Measurements from ENCODE around the gene CCIN.

Gene CCIN

DNA sequence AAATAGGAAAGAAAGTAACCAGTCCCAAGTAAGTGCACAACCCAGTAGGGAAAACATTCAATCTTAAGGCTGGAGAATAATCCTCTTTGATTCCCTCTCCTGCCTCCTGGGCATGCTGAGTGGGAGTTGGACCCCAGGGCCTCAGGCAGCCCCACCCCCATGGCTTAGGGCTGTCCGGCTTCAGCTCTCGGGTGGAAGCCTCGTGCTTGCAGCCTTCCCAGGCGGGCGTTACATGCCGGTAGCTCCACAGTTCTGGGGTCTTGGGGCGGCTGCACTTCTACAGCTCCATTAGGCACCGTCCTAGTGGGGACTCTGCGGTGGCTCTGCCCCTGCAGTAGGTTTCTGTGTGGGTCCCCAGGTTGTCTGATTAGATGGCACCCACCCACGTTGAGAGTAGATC lies 22.5 kb upstream of the CCIN start:
- no peak overlapping the region for H3K9ac ChIP-seq (ENCODE audit: insufficient read length, low read depth)
- H3K9me3 ChIP-seq (ENCODE audit: insufficient read depth, low read length), result peaks cover 5% of the 10 kb centered on the region; the same call in 1 of the 2 replicates
- no peak for TF ChIP-seq SUZ12 (IDR thresholded peaks at IDR 0.05; ENCODE audit: extremely low read depth, insufficient read depth, insufficient read length)
- no peak for TF ChIP-seq ZNF274 (IDR thresholded peaks at IDR 0.05; ENCODE audit: low read depth, low read length)
- TF ChIP-seq YY1 (IDR thresholded peaks at IDR 0.05; ENCODE audit: insufficient read depth, insufficient read length), result no peak
- H3K27me3 ChIP-seq (ENCODE audit: insufficient read depth, insufficient read length), result no peaks in the 10 kb centered on the region
- DNase-seq (ENCODE audit: low read depth, low spot score), result no peak
- peaks cover 96% of the 10 kb centered on the region for H3K36me3 ChIP-seq (ENCODE audit: insufficient read depth, insufficient read length, low read length)
- H3K4me3 ChIP-seq (ENCODE audit: insufficient read length, low read depth), result no peak overlapping the region
- H3K4me1 ChIP-seq (ENCODE audit: insufficient read depth, insufficient read length), result peaks cover 14% of the 10 kb centered on the region

GRCh38 chr9:36147441-36148175 lies 21.6 kb upstream of the CCIN start:
- peaks cover 9% of the 10 kb centered on the region for H3K4me1 ChIP-seq (ENCODE audit: insufficient read depth, insufficient read length)
- TF ChIP-seq ZNF274 (IDR thresholded peaks at IDR 0.05; ENCODE audit: low read depth, low read length) (no peak), YY1 (IDR thresholded peaks at IDR 0.05; ENCODE audit: insufficient read depth, insufficient read length) (no peak), SUZ12 (IDR thresholded peaks at IDR 0.05; ENCODE audit: extremely low read depth, insufficient read depth, insufficient read length) (no peak)
- no peak overlapping the region for H3K9ac ChIP-seq (ENCODE audit: insufficient read length, low read depth)
- no peak overlapping the region for H3K4me3 ChIP-seq (ENCODE audit: insufficient read length, low read depth)
- no peak for DNase-seq (ENCODE audit: low read depth, low spot score)
- peaks cover 93% of the 10 kb centered on the region for H3K36me3 ChIP-seq (ENCODE audit: insufficient read depth, insufficient read length, low read length)
- peaks cover 5% of the 10 kb centered on the region; the same call in 1 of the 2 replicates for H3K9me3 ChIP-seq (ENCODE audit: insufficient read depth, low read length)
- no peaks in the 10 kb centered on the region for H3K27me3 ChIP-seq (ENCODE audit: insufficient read depth, insufficient read length)

- DNase-seq (ENCODE audit: low read depth, low spot score), result no peak
These were observed 20.7 kb upstream of the CCIN start for GRCh38 chr9:36148311-36149051.

DNA sequence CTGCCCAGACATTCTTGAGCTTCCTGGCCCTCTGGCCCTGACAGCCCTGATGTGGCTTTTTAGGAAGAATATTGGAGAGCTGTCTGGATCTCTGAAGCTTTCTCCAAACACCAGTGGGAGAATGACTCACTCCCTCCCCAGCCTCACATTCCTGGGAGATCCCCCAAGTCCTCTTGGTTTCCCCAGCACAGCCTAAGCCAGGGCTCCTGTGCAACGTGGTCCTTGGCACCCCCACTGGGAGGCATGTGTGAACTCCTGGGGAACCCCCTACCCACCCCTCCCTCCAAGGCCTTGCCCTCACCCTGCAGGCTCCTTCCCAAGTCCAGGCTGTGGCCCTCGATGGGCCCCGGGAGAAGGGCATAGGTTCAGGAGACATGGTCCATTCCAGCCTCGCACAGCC lies 20.0 kb upstream of the CCIN start:
- Histone ChIP-seq H3K9me3 (ENCODE audit: insufficient read depth, low read length) (peaks cover 5% of the 10 kb centered on the region; the same call in 1 of the 2 replicates), H3K4me1 (ENCODE audit: insufficient read depth, insufficient read length) (peaks cover 7% of the 10 kb centered on the region), H3K4me3 (ENCODE audit: insufficient read length, low read depth) (no peak overlapping the region), H3K27me3 (ENCODE audit: insufficient read depth, insufficient read length) (no peaks in the 10 kb centered on the region), H3K9ac (ENCODE audit: insufficient read length, low read depth) (no peak overlapping the region), H3K36me3 (ENCODE audit: insufficient read depth, insufficient read length, low read length) (peaks cover 85% of the 10 kb centered on the region)
- TF ChIP-seq SUZ12 (IDR thresholded peaks at IDR 0.05; ENCODE audit: extremely low read depth, insufficient read depth, insufficient read length) (no peak), YY1 (IDR thresholded peaks at IDR 0.05; ENCODE audit: insufficient read depth, insufficient read length) (no peak), ZNF274 (IDR thresholded peaks at IDR 0.05; ENCODE audit: low read depth, low read length) (no peak)
- DNase-seq (ENCODE audit: low read depth, low spot score), result no peak

More at GRCh38 chr9:36148311-36149051, 20.7 kb upstream of the CCIN start:
- Histone ChIP-seq H3K4me1 (ENCODE audit: insufficient read depth, insufficient read length) (peaks cover 7% of the 10 kb centered on the region), H3K9ac (ENCODE audit: insufficient read length, low read depth) (no peak overlapping the region), H3K36me3 (ENCODE audit: insufficient read depth, insufficient read length, low read length) (peaks cover 92% of the 10 kb centered on the region), H3K4me3 (ENCODE audit: insufficient read length, low read depth) (no peak overlapping the region), H3K9me3 (ENCODE audit: insufficient read depth, low read length) (peaks cover 5% of the 10 kb centered on the region; the same call in 1 of the 2 replicates), H3K27me3 (ENCODE audit: insufficient read depth, insufficient read length) (no peaks in the 10 kb centered on the region)
- no peak for TF ChIP-seq YY1 (IDR thresholded peaks at IDR 0.05; ENCODE audit: insufficient read depth, insufficient read length)
- TF ChIP-seq SUZ12 (IDR thresholded peaks at IDR 0.05; ENCODE audit: extremely low read depth, insufficient read depth, insufficient read length), result no peak
- no peak for TF ChIP-seq ZNF274 (IDR thresholded peaks at IDR 0.05; ENCODE audit: low read depth, low read length)

DNA sequence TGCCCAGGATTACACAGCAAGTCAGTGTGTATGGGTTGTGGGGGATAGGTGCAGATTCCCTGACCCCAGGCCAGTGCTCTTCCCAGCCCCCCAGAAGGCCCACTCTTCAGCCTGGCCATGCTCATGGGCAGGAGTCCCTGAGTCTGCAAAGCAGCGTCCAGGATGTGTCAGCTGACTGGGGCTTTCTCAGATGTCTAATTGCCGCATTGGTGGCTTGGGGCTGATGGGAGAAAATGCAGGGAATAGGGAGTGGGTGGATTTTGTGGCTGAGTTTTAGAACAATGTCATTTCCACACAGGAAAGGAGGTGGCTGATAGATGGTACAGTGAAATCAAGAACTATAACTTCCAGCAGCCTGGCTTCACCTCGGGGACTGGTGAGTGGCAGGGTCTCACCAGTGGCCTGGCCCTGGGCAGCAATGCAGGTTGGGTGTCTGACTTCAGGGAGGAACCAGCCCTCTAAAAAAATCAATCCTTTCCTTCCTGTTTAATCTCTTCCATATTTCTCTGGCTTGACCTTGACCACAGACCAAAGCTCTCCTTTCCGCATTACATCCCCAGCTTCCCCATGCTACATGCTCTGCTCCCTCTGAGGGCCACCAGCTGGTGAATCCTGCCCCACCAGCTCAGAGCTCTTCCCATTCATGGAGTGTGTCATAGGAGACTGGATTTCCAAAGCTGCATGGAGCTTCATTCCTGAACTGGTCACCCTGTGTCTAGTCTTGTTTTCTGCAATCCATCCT lies 18.4 kb upstream of the CCIN start:
- Histone ChIP-seq H3K27me3 (ENCODE audit: insufficient read depth, insufficient read length) (no peaks in the 10 kb centered on the region), H3K9ac (ENCODE audit: insufficient read length, low read depth) (no peak overlapping the region), H3K4me3 (ENCODE audit: insufficient read length, low read depth) (no peak overlapping the region), H3K36me3 (ENCODE audit: insufficient read depth, insufficient read length, low read length) (peaks cover 84% of the 10 kb centered on the region), H3K9me3 (ENCODE audit: insufficient read depth, low read length) (peaks cover 4% of the 10 kb centered on the region; the same call in 1 of the 2 replicates), H3K4me1 (ENCODE audit: insufficient read depth, insufficient read length) (peaks cover 7% of the 10 kb centered on the region)
- DNase-seq (ENCODE audit: low read depth, low spot score), result no peak
- TF ChIP-seq SUZ12 (IDR thresholded peaks at IDR 0.05; ENCODE audit: extremely low read depth, insufficient read depth, insufficient read length) (no peak), YY1 (IDR thresholded peaks at IDR 0.05; ENCODE audit: insufficient read depth, insufficient read length) (no peak), ZNF274 (IDR thresholded peaks at IDR 0.05; ENCODE audit: low read depth, low read length) (no peak)

DNA sequence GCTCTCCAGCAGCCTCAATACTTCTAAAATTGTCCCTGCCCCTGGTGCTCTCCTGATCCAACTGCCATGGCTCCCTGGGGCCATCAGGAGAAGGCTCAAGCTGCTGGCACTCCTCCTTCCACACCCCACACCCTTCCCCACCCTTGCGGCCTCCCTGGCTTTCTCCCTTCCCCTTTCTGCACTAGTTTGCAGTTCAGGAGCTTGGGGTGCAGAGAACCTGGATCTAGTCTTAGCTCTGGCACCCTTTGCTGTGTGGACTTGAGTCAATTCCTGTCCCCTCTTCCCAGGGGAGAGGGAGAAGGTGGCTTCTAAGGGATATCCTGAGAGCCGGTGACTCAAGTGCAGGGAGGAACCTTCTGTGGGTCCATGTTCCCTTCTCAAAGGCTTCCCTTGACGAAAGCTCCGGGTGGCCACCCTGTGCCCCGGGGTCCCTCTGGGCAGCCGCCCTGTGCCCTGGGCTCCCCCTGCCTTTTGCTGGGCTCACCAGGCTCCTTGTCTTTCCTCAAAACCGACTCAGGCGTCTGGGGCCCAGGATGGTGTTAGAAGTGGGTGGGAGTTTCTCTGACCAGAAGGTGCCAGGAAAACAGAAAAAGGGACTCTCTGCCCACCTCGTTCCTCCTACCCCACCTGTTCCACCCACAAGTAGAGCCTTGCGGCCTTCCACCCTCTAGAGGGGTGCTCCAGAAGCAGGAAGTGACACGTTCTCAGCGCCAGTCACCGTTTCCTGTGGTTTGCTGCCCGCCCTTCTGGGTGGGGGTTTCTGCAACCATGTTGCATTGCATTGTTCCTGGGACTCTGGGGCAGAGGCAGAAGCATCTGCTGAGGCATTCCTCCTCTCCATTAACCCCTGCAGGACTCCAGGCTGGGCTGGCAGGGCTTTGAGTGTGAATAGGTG lies 17.6 kb upstream of the CCIN start:
- TF ChIP-seq YY1 (IDR thresholded peaks at IDR 0.05; ENCODE audit: insufficient read depth, insufficient read length) (no peak), SUZ12 (IDR thresholded peaks at IDR 0.05; ENCODE audit: extremely low read depth, insufficient read depth, insufficient read length) (no peak), ZNF274 (IDR thresholded peaks at IDR 0.05; ENCODE audit: low read depth, low read length) (no peak)
- Histone ChIP-seq H3K36me3 (ENCODE audit: insufficient read depth, insufficient read length, low read length) (peaks cover 84% of the 10 kb centered on the region), H3K4me1 (ENCODE audit: insufficient read depth, insufficient read length) (peaks cover 7% of the 10 kb centered on the region), H3K9ac (ENCODE audit: insufficient read length, low read depth) (no peak overlapping the region), H3K9me3 (ENCODE audit: insufficient read depth, low read length) (peaks cover 11% of the 10 kb centered on the region), H3K4me3 (ENCODE audit: insufficient read length, low read depth) (no peak overlapping the region), H3K27me3 (ENCODE audit: insufficient read depth, insufficient read length) (no peaks in the 10 kb centered on the region)
- DNase-seq (ENCODE audit: low read depth, low spot score), result no peak
